Progenitor cell of endocrine pancreas (in vitro differentiated cells): ENCODE data around the gene IL1RAPL2. TPM values are rescaled to one million over a fixed set of nuclear protein-coding genes. Genes with fewer than 3 reads are reported as not detected.
"Not testable (repeated sequence)": the region's sequence is repeated elsewhere in the genome, so short reads cannot be mapped to it uniquely, and the experiment has no call there.

Experiments
- DNase-seq: peaks from one replicate; pipeline ENCODE4 v3.0.0; 2021; ENCODE audit warnings: low spot score; ENCODE audit not compliant: unreplicated experiment
- H3K27ac Mint-ChIP-seq: 2 replicates; pipeline ENCODE4 v1.8.0; 2021; ENCODE audit warnings: mild to moderate bottlenecking, moderate library complexity, mixed read lengths
- H3K27me3 Mint-ChIP-seq: 2 replicates; pipeline ENCODE4 v1.8.0; 2021; ENCODE audit warnings: mixed read lengths
- H3K36me3 Mint-ChIP-seq: 2 replicates; pipeline ENCODE4 v1.8.0; 2022; ENCODE audit warnings: mixed read lengths; ENCODE audit not compliant: insufficient read depth
- H3K4me1 Mint-ChIP-seq: 2 replicates; pipeline ENCODE4 v1.8.0; 2021; ENCODE audit warnings: low read depth, mixed read lengths
- H3K4me3 Mint-ChIP-seq: 2 replicates; pipeline ENCODE4 v1.8.0; 2021; ENCODE audit warnings: low read depth, mild to moderate bottlenecking, moderate library complexity, mixed read lengths
- H3K9me3 Mint-ChIP-seq: 2 replicates; pipeline ENCODE4 v1.8.0; 2021; ENCODE audit warnings: low read depth, mixed read lengths
- CTCF ChIP-seq: fragments of 200-600 bp; sonication (generic); IDR thresholded peaks from one replicate; pipeline ENCODE4 v1.5.0; 2021; ENCODE audit warnings: antibody characterized with exemption, mild to moderate bottlenecking; ENCODE audit not compliant: unreplicated experiment
- total RNA-seq: library from RNA; stranded (reverse); gene quantifications from 2 replicates; pipeline ENCODE4 v1.2.1, GENCODE V29; 2021

IL1RAPL2 gene
- total RNA-seq, 1 donor from 2014 or later = 0.91 TPM

- H3K27me3 Mint-ChIP-seq = no peaks in the 10 kb centered on the region
- no peak for TF ChIP-seq CTCF
- no peak overlapping the region for H3K4me3 Mint-ChIP-seq
- no peaks in the 10 kb centered on the region for H3K4me1 Mint-ChIP-seq
- H3K27ac Mint-ChIP-seq = no peak overlapping the region
- peaks cover 17% of the 10 kb centered on the region for H3K9me3 Mint-ChIP-seq
- H3K36me3 Mint-ChIP-seq = no peaks in the 10 kb centered on the region
- DNase-seq = no peak
Measured at GRCh38 chrX:105759598-105759997, 1193.6 kb downstream of the IL1RAPL2 start.

- DNase-seq = no peak
- no peaks in the 10 kb centered on the region for H3K27me3 Mint-ChIP-seq
- no peak for TF ChIP-seq CTCF
- no peak overlapping the region for H3K27ac Mint-ChIP-seq
- no peaks in the 10 kb centered on the region for H3K4me1 Mint-ChIP-seq
- no peaks in the 10 kb centered on the region for H3K9me3 Mint-ChIP-seq
- no peak overlapping the region for H3K4me3 Mint-ChIP-seq
- H3K36me3 Mint-ChIP-seq = peaks cover 1% of the 10 kb centered on the region
Measured at GRCh38 chrX:105765691-105766090, 1199.7 kb downstream of the IL1RAPL2 start.

GRCh38 chrX:105773801-105774200 is 1207.8 kb downstream of the IL1RAPL2 start:
- no peak for DNase-seq
- Mint-ChIP-seq H3K4me1 (no peaks in the 10 kb centered on the region), H3K9me3 (peaks cover 15% of the 10 kb centered on the region), H3K36me3 (peaks cover 2% of the 10 kb centered on the region), H3K27ac (no peak overlapping the region), H3K27me3 (no peaks in the 10 kb centered on the region), H3K4me3 (no peak overlapping the region)
- no peak for TF ChIP-seq CTCF

- Mint-ChIP-seq H3K4me1 (no peaks in the 10 kb centered on the region), H3K36me3 (peaks cover 2% of the 10 kb centered on the region), H3K4me3 (no peak overlapping the region), H3K27ac (no peak overlapping the region), H3K27me3 (no peaks in the 10 kb centered on the region), H3K9me3 (peaks cover 16% of the 10 kb centered on the region)
- TF ChIP-seq CTCF = no peak
- no peak for DNase-seq
Measured at GRCh38 chrX:105775679-105776078, 1209.7 kb downstream of the IL1RAPL2 start.

GRCh38 chrX:105781804-105782203 is 1215.8 kb downstream of the IL1RAPL2 start:
- Mint-ChIP-seq H3K27me3 (no peaks in the 10 kb centered on the region), H3K9me3 (peaks cover 14% of the 10 kb centered on the region), H3K4me1 (no peaks in the 10 kb centered on the region), H3K27ac (no peak overlapping the region), H3K36me3 (no peaks in the 10 kb centered on the region), H3K4me3 (no peak overlapping the region)
- no peak for TF ChIP-seq CTCF
- no peak for DNase-seq

- Mint-ChIP-seq H3K4me3 (peak overlapping the region; percentile 92), H3K9me3 (peaks cover 13% of the 10 kb centered on the region), H3K27ac (peak overlapping the region; percentile 98)
- not testable (repeated sequence) for DNase-seq, H3K27me3 Mint-ChIP-seq, H3K4me1 Mint-ChIP-seq, H3K36me3 Mint-ChIP-seq
Measured at GRCh38 chrX:105796877-105797276, 1230.9 kb downstream of the IL1RAPL2 start.
